Heart right ventricle (tissue), 16 donors: ENCODE data around the gene GPR149. TPM values are rescaled to one million over a fixed set of nuclear protein-coding genes. Genes with fewer than 3 reads are reported as not detected.

Experiments
- ATAC-seq, 8 donors: fragments of 200-7000 bp; cut with Tn5 transposase; one replicate each; pipeline ENCODE4 v1.9.1; 2020; ENCODE audit warnings: mild to moderate bottlenecking in 8 of 8, moderate library complexity in 8 of 8, moderate number of reproducible peaks in 1 of 8
- DNase-seq, 2 donors: peaks; one replicate each; pipeline ENCODE4 v3.0.0-alpha.2; 2020
- H3K27ac ChIP-seq, 10 donors: fragments of 200-600 bp; sonication (generic) in 2 of 10; one replicate each; pipeline versions ENCODE4 v1.5.0 to v1.8.0; 2020 to 2022; ENCODE audit warnings: mild to moderate bottlenecking in 3 of 10
- H3K27me3 ChIP-seq, 7 donors: fragments of 200-600 bp; one replicate each; pipeline ENCODE4 v1.8.0; 2021 to 2022; ENCODE audit warnings: mild to moderate bottlenecking in 2 of 7
- H3K36me3 ChIP-seq, 9 donors: fragments of 200-600 bp; sonication (generic) in 1 of 9; one replicate each; pipeline versions ENCODE4 v1.5.0 to v1.8.0; 2020 to 2022; ENCODE audit warnings: mild to moderate bottlenecking in 2 of 9
- H3K4me1 ChIP-seq, 9 donors: fragments of 200-600 bp; sonication (generic) in 1 of 9; one replicate each; pipeline versions ENCODE4 v1.5.0 to v1.8.0; 2020 to 2022; ENCODE audit warnings: mild to moderate bottlenecking in 4 of 9
- H3K4me3 ChIP-seq, 10 donors: fragments of 200-600 bp; sonication (generic) in 2 of 10; one replicate each; pipeline versions ENCODE4 v1.5.0 to v1.8.0; 2020 to 2022; ENCODE audit warnings: mild to moderate bottlenecking in 7 of 10, moderate library complexity in 2 of 10
- H3K9me3 ChIP-seq, 11 donors: fragments of 200-600 bp in 10 of 11; sonication (generic) in 2 of 11; one replicate each; pipeline versions ENCODE4 v1.5.0 to v1.8.0; 2013 to 2022; ENCODE audit warnings: mild to moderate bottlenecking in 2 of 11, control low read depth in 1 of 11, moderate library complexity in 1 of 11
- CTCF ChIP-seq, 9 donors: fragments of 200-600 bp; sonication (generic) in 2 of 9; IDR thresholded peaks; one replicate each; pipeline versions ENCODE4 v1.5.0 to v1.8.0; 2021 to 2022; ENCODE audit warnings: antibody characterized with exemption in 9 of 9, mild to moderate bottlenecking in 5 of 9, moderate library complexity in 1 of 9
- WGBS, 2 donors: extraction: QIAGEN DNeasy Blood & Tissue Kit; methylation state at CpG; one replicate each; pipeline ENCODE4 v1.1.7; 2013; ENCODE audit warnings: inconsistent platforms in 1 of 2; 5-methylcytosine and 5-hydroxymethylcytosine counted together
- intact Hi-C, 10 donors: fragments of 100-400 bp; cut with DNase I; formaldehyde crosslinking; loops; one replicate each; pipeline versions ENCODE4 v1.11.1 to v1.14.2; 2022
- polyA plus RNA-seq, 2 donors: library from polyadenylated mRNA; stranded (reverse); fragments of 200-250 nt; gene quantifications; one replicate each; pipeline ENCODE4 v1.2.3, GENCODE V29; 2013
- total RNA-seq, 10 donors: library from RNA; stranded (reverse); fragmentation: NEBNext Ultra II Directional in 3 of 10; extraction: Animal tissue kit (Norgen Biotek cat#: 25700) in 3 of 10; gene quantifications; one replicate each; pipeline versions ENCODE4 v1.2.1 to v1.2.4, GENCODE V29; 2021 to 2023
- donor health status: Arrhythmogenic right ventricular cardiomyopathy.
- donor health status: ischemic (EF 13 %, LVEDD 7.1; RV severe dilation, severe dysfunction).
- donor health status: healthy with polysubstance abuse.
- donor health status: DM: no; HTN: yes; CAD: no.
- donor health status: DM: no; HTN: no; CAD: no.
- donor health status: ischemic (EF 25% LVEDD 6.9; RV normal size, moderate dysfunction).
- donor health status: ischemic (EF 25% LVEDD 5.7; RV mildly dilated, moderate dysfunction).
- donor health status: healthy.
- donor health status: DM: yes; HTN: yes; CAD: no.
- donor health status: Ischemic cardiomyopathy.
- donor health status: ischemic (EF 35%, LVEDD 5.7; RV mildly dilated, moderate dysfunction).
- donor health status: nonischemic (EF 11% LVEDD 7.7; RV severe dilation, severe dysfunction).
- donor health status: DM: yes; HTN: yes; CAD: no.
- donor health status: PGD.
- donor health status: ischemic (EF 29% LVEDD 5.4; RV normal size, mild dysfunction).
- donor health status: nonischemic (EF 23%, LVEDD 6.1; RV moderate dilation, normal function).

GPR149 gene
- total and polyA plus RNA-seq, 12 donors = not detected

- no peak overlapping the region for H3K4me3 ChIP-seq
- TF ChIP-seq CTCF (IDR thresholded peaks at IDR 0.05) = no peak
- peaks cover 0 to 56% (median 37%) of the 10 kb centered on the region in 9 donors for H3K4me1 ChIP-seq
- intact Hi-C loops = no loop called here
- no peaks in the 10 kb centered on the region for H3K27me3 ChIP-seq
- H3K36me3 ChIP-seq = peaks cover 0 to 40% (median 19%) of the 10 kb centered on the region in 9 donors
- H3K9me3 ChIP-seq = no peaks in the 10 kb centered on the region
- DNase-seq = no peak
- ATAC-seq = no peak
- 81 to 84% methylated on average over 5 of the region's 5 CpGs for WGBS, 2 donors
- H3K27ac ChIP-seq = no peak overlapping the region
These were observed 112.8 kb downstream of the GPR149 start for GRCh38 chr3:154316974-154317767.

GRCh38 chr3:154314152-154314551 is 115.8 kb downstream of the GPR149 start:
- TF ChIP-seq CTCF (IDR thresholded peaks at IDR 0.05) = no peak
- intact Hi-C loops = no loop called here
- no peaks in the 10 kb centered on the region for H3K27me3 ChIP-seq
- no peaks in the 10 kb centered on the region for H3K9me3 ChIP-seq
- H3K27ac ChIP-seq = no peak overlapping the region
- peaks cover 0 to 69% (median 19%) of the 10 kb centered on the region in 9 donors for H3K36me3 ChIP-seq
- 79 to 83% methylated on average over 1 of the region's 1 CpG for WGBS, 2 donors
- DNase-seq (no peak), ATAC-seq (no peak)
- peaks cover 0 to 26% (median 16%) of the 10 kb centered on the region in 9 donors for H3K4me1 ChIP-seq
- no peak overlapping the region for H3K4me3 ChIP-seq

- no peak for TF ChIP-seq CTCF (IDR thresholded peaks at IDR 0.05)
- H3K4me1 ChIP-seq = no peaks in the 10 kb centered on the region
- DNase-seq = no peak
- peaks cover 0 to 97% (median 29%) of the 10 kb centered on the region in 9 donors for H3K36me3 ChIP-seq
- ATAC-seq = no peak
- H3K27me3 ChIP-seq = no peaks in the 10 kb centered on the region
- H3K27ac ChIP-seq = no peak overlapping the region
- intact Hi-C loops = no loop called here
- H3K9me3 ChIP-seq = no peaks in the 10 kb centered on the region
- no peak overlapping the region for H3K4me3 ChIP-seq
These were observed 119.2 kb downstream of the GPR149 start for GRCh38 chr3:154310840-154311239.

- H3K27ac ChIP-seq = no peak overlapping the region
- no peaks in the 10 kb centered on the region for H3K4me1 ChIP-seq
- no peak for DNase-seq
- H3K9me3 ChIP-seq = no peaks in the 10 kb centered on the region
- peaks cover 0 to 97% (median 46%) of the 10 kb centered on the region in 9 donors for H3K36me3 ChIP-seq
- intact Hi-C loops = no loop called here
- ATAC-seq = no peak
- no peak for TF ChIP-seq CTCF (IDR thresholded peaks at IDR 0.05)
- H3K4me3 ChIP-seq = no peak overlapping the region
- no peaks in the 10 kb centered on the region for H3K27me3 ChIP-seq
These were observed 122.6 kb downstream of the GPR149 start for GRCh38 chr3:154307363-154307762.
